HEK293T (cell line): Measurements from ENCODE around the gene COL17A1.

Experiments
- BHLHE40 ChIP-seq: fragments of 450-650 bp; IDR thresholded peaks from 2 replicates; pipeline ENCODE4 v1.6.1; 2016; ENCODE audit warnings: mild to moderate bottlenecking, moderate library complexity, borderline replicate concordance
- CTBP1 ChIP-seq: fragments of 450-650 bp; IDR thresholded peaks from 2 replicates; pipeline ENCODE4 v1.6.1; 2016; ENCODE audit warnings: borderline replicate concordance
- ELF4 ChIP-seq: fragments of 450-650 bp; IDR thresholded peaks from 2 replicates; pipeline ENCODE4 v1.6.1; 2017; ENCODE audit warnings: antibody characterized with exemption
- FOXA1 ChIP-seq: fragments of 450-650 bp; IDR thresholded peaks from 2 replicates; pipeline ENCODE4 v1.6.1; 2016; ENCODE audit warnings: mild to moderate bottlenecking
- FOXK2 ChIP-seq: fragments of 450-650 bp; IDR thresholded peaks from 2 replicates; pipeline ENCODE4 v1.6.1; 2016; ENCODE audit warnings: mild to moderate bottlenecking
- SP1 ChIP-seq: fragments of 450-650 bp; IDR thresholded peaks from 2 replicates; pipeline ENCODE4 v1.6.1; 2017
- SUZ12 ChIP-seq: fragments of 450-650 bp; IDR thresholded peaks from 2 replicates; pipeline ENCODE4 v1.6.1; 2016; ENCODE audit warnings: mild to moderate bottlenecking
- TF ChIP-seq, protein P1 (sequence below): fragments of 450-650 bp; IDR thresholded peaks from 2 replicates; pipeline ENCODE4 v1.6.1; 2016

DNA sequence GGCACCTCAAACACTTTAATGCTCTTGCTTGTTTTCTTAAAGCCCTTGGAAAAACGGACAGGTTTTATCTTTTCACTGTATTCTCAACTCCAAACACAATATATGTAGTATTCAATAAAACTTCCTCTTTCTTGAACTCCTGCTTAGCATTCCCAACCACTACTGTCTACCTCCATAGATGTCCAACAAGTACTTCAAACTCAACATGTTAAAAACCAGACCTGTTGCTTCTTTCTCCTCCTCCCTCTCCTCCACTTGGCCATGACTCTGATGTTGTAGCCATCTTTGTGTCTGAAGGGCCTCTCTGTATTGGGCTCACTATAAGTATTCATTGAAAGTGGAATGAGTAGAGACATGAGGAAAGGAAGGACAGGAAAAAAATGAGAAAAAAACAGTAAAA lies 16.2 kb upstream of the COL17A1 start:
- TF ChIP-seq BHLHE40 (no peak), SP1 (no peak), FOXK2 (no peak), FOXA1 (no peak), SUZ12 (no peak), CTBP1 (no peak), ELF4 (no peak)
- TF ChIP-seq, protein P1, sequence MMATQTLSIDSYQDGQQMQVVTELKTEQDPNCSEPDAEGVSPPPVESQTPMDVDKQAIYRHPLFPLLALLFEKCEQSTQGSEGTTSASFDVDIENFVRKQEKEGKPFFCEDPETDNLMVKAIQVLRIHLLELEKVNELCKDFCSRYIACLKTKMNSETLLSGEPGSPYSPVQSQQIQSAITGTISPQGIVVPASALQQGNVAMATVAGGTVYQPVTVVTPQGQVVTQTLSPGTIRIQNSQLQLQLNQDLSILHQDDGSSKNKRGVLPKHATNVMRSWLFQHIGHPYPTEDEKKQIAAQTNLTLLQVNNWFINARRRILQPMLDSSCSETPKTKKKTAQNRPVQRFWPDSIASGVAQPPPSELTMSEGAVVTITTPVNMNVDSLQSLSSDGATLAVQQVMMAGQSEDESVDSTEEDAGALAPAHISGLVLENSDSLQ, result no peak
